SK-N-SH (cell line): ENCODE results near the gene FJX1. TPM values are rescaled to one million over a fixed set of nuclear protein-coding genes. Genes with fewer than 3 reads are reported as not detected.

Experiments
- CTCF ChIA-PET: fragments of 300-600, 350-600 bp; formaldehyde crosslinking; extraction: SDS; loops from one replicate; lab custom pipeline; 2021; lab: Yijun Ruan, JAX
- POLR2A ChIA-PET: fragments of 350-600 bp; sonication (Branson Sonifier 250); formaldehyde crosslinking; extraction: SDS; loops from one replicate; lab custom pipeline; 2020; ENCODE audit warnings: antibody characterized with exemption, inconsistent platforms; lab: Yijun Ruan, JAX
- DNase-seq: peaks from one replicate; pipeline ENCODE4 v3.0.0; 2012
- H2AFZ ChIP-seq: fragments of 200-600 bp; sonication (generic); 2 replicates; pipeline ENCODE4 v1.8.1; 2016; ENCODE audit warnings: antibody characterized with exemption, mild to moderate bottlenecking, low read depth
- H3F3A ChIP-seq: fragments of 200-600 bp; sonication (generic); replicated peaks from 2 replicates; pipeline ENCODE3; 2016; ENCODE audit warnings: antibody characterized with exemption, mild to moderate bottlenecking; ENCODE audit not compliant: insufficient read depth
- H3K27ac ChIP-seq, 2 experiments: fragments of 200-500 bp in 1 of 2; fragments of 200-600 bp in 1 of 2; sonication (Bioruptor generic) in 1 of 2; sonication (generic), shearing (Covaris generic) in 1 of 2; 2 replicates each; pipeline versions ENCODE4 v1.5.1 to v1.6.1; 2014 to 2016; ENCODE audit warnings: low read depth in 2 of 2, inconsistent platforms in 1 of 2, low read length in 1 of 2, mild to moderate bottlenecking in 1 of 2, mixed read lengths in 1 of 2
- H3K27me3 ChIP-seq: fragments of 200-600 bp; sonication (generic), shearing (Covaris generic); 2 replicates; pipeline ENCODE4 v1.6.1; 2016; ENCODE audit warnings: mixed run types; ENCODE audit not compliant: insufficient read depth
- H3K36me3 ChIP-seq, 2 experiments: fragments of 200-500 bp in 1 of 2; fragments of 200-600 bp in 1 of 2; sonication (Bioruptor generic) in 1 of 2; sonication (generic) in 1 of 2; replicated peaks in 1 of 2; 2 replicates each; pipeline versions ENCODE3 to v1.5.1; 2014 to 2016; ENCODE audit warnings: low read length in 1 of 2, mild to moderate bottlenecking in 1 of 2; ENCODE audit not compliant: insufficient read depth in 2 of 2, control insufficient read depth in 1 of 2
- H3K4me1 ChIP-seq, 2 experiments: fragments of 200-500 bp in 1 of 2; fragments of 200-600 bp in 1 of 2; sonication (Bioruptor generic) in 1 of 2; sonication (generic), shearing (Covaris generic) in 1 of 2; 2 replicates each; pipeline versions ENCODE4 v1.5.1 to v1.6.1; 2014 to 2016; ENCODE audit warnings: low read depth in 1 of 2, low read length in 1 of 2, mixed run types in 1 of 2; ENCODE audit not compliant: insufficient read depth in 2 of 2, control insufficient read depth in 1 of 2
- H3K4me2 ChIP-seq: fragments of 200-600 bp; sonication (generic), shearing (Covaris generic); 2 replicates; pipeline ENCODE4 v1.6.1; 2017; ENCODE audit warnings: mixed run types
- H3K4me3 ChIP-seq, 2 experiments: fragments of 200-500 bp in 1 of 2; fragments of 200-600 bp in 1 of 2; sonication (Bioruptor generic) in 1 of 2; sonication (generic), shearing (Covaris generic) in 1 of 2; 2 replicates each; pipeline versions ENCODE4 v1.5.1 to v1.8.1; 2014 to 2016; ENCODE audit warnings: low read depth in 2 of 2, inconsistent platforms in 1 of 2, low read length in 1 of 2, mild to moderate bottlenecking in 1 of 2, mixed read lengths in 1 of 2, moderate library complexity in 1 of 2
- H3K79me2 ChIP-seq: fragments of 200-600 bp; sonication (generic); 2 replicates; pipeline ENCODE4 v1.8.1; 2017; ENCODE audit warnings: mild to moderate bottlenecking; ENCODE audit not compliant: insufficient read depth
- H3K9ac ChIP-seq: fragments of 200-600 bp; sonication (generic); 2 replicates; pipeline ENCODE4 v1.6.1; 2017; ENCODE audit warnings: mixed run types
- H3K9me2 ChIP-seq: fragments of 200-600 bp; sonication (generic); 2 replicates; pipeline ENCODE4 v1.6.1; 2017; ENCODE audit warnings: mixed run types
- H3K9me3 ChIP-seq: fragments of 200-600 bp; sonication (generic); 2 replicates; pipeline ENCODE4 v1.6.1; 2017; ENCODE audit warnings: mixed run types, mild to moderate bottlenecking, moderate library complexity
- H4K20me1 ChIP-seq: fragments of 200-600 bp; sonication (generic); 2 replicates; pipeline ENCODE4 v1.6.1; 2017; ENCODE audit warnings: mild to moderate bottlenecking, mixed run types; ENCODE audit not compliant: insufficient read depth
- ELF1 ChIP-seq: IDR thresholded peaks from 2 replicates; pipeline ENCODE4 v1.4.0; 2012
- EP300 ChIP-seq, 2 experiments: IDR thresholded peaks; 2 replicates each; pipeline versions ENCODE4 v1.4.0 to v1.6.1; 2012; ENCODE audit warnings: borderline replicate concordance in 1 of 2, low read depth in 1 of 2, low read length in 1 of 2
- FOXJ3 ChIP-seq: sonication (generic); formaldehyde crosslinking; IDR thresholded peaks from 2 replicates; pipeline ENCODE4 v1.5.1; 2020; ENCODE audit warnings: mild to moderate bottlenecking, missing genetic modification reagents
- FOXM1 ChIP-seq: IDR thresholded peaks from 2 replicates; pipeline ENCODE4 v1.4.0; 2012; ENCODE audit warnings: low read depth, mild to moderate bottlenecking
- GABPA ChIP-seq: IDR thresholded peaks from 2 replicates; pipeline ENCODE4 v1.4.0; 2012; ENCODE audit warnings: low read depth, mild to moderate bottlenecking
- GATA2 ChIP-seq: sonication (generic); formaldehyde crosslinking; IDR thresholded peaks from 2 replicates; pipeline ENCODE4 v1.5.0; 2020; ENCODE audit warnings: mild to moderate bottlenecking, missing genetic modification reagents
- JUND ChIP-seq: IDR thresholded peaks from 2 replicates; pipeline ENCODE4 v1.4.0; 2012
- MEF2A ChIP-seq: IDR thresholded peaks from 2 replicates; pipeline ENCODE4 v1.4.0; 2012; ENCODE audit warnings: low read depth, borderline replicate concordance
- NRF1 ChIP-seq: IDR thresholded peaks from 2 replicates; pipeline ENCODE4 v1.6.1; 2012; ENCODE audit warnings: low read depth, mild to moderate bottlenecking, low read length
- POLR2AphosphoS5 ChIP-seq: IDR thresholded peaks from 2 replicates; pipeline ENCODE4 v1.6.1; 2012; ENCODE audit warnings: low read depth, low read length
- RCOR1 ChIP-seq: fragments of 150-350 bp; IDR thresholded peaks from 2 replicates; pipeline ENCODE4 v1.6.1; 2017; ENCODE audit warnings: antibody characterized with exemption, low read length
- RXRA ChIP-seq: IDR thresholded peaks from 2 replicates; pipeline ENCODE4 v1.4.0; 2012; ENCODE audit warnings: low read depth, mild to moderate bottlenecking, borderline replicate concordance
- SMC3 ChIP-seq: IDR thresholded peaks from 2 replicates; pipeline ENCODE4 v1.6.1; 2012; ENCODE audit warnings: low read depth, low read length, improper control_type of control experiment
- TCF12 ChIP-seq: IDR thresholded peaks from 2 replicates; pipeline ENCODE4 v1.4.0; 2012
- WGBS: methylation state at CpG from one replicate; pipeline ENCODE4 v1.1.6; 2017; ENCODE audit warnings: low lambda C conversion rate; 5-methylcytosine and 5-hydroxymethylcytosine counted together
- polyA plus RNA-seq, 3 experiments: library from polyadenylated mRNA; depleted of rRNA; stranded (reverse); fragments of >200 nt; gene quantifications; 2 replicates each; pipeline ENCODE4 v1.2.3, GENCODE V29; 2012
- TF ChIP-seq, protein P1 (sequence below): IDR thresholded peaks from 2 replicates; pipeline ENCODE4 v1.4.0; 2012; ENCODE audit warnings: low read depth, borderline replicate concordance
- TF ChIP-seq, protein P2 (sequence below): IDR thresholded peaks from 2 replicates; pipeline ENCODE4 v1.4.0; 2012; ENCODE audit warnings: low read depth
- TF ChIP-seq, protein P3 (sequence below): IDR thresholded peaks from 2 replicates; pipeline ENCODE4; 2012
- TF ChIP-seq, protein P4 (sequence below): fragments of 200-600 bp; sonication (generic); IDR thresholded peaks from 2 replicates; pipeline ENCODE4 v1.6.1; 2017; ENCODE audit warnings: antibody characterized with exemption, mild to moderate bottlenecking, moderate library complexity
- TF ChIP-seq, protein P5 (sequence below): IDR thresholded peaks from 2 replicates; pipeline ENCODE4 v1.6.1; 2012; ENCODE audit warnings: mild to moderate bottlenecking, low read depth, low read length, moderate library complexity
- TF ChIP-seq, protein P6 (sequence below): IDR thresholded peaks from 2 replicates; pipeline ENCODE4 v1.4.0; 2012; ENCODE audit warnings: low read depth, borderline replicate concordance

Gene FJX1
- polyA plus RNA-seq, 1 of the 3 experiments (the other 2 are of a cell fraction) = 34.5 TPM

DNA sequence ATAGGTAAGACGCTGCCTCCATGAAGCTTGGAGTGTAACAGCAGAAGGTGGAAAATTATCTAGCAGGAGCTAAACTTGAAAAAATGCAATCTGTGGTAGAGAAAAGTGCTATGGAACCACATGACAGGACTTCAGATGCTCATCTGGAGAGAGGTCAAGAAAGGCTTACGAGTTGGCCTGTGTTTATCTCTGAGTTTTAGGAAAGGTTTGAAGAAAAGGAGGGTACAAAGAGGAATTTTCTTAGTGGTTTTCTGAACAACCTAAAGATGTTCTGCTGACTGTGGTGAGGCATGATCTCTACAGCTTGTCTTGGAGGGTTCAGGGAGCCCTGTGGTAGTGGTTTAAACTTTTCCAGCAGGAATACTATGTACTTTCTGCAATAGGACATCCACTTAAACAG is 8.2 kb downstream of the FJX1 start:
- Histone ChIP-seq H3F3A (peaks cover 44% of the 10 kb centered on the region), H3K27ac (no peak overlapping the region), H4K20me1 (no peaks in the 10 kb centered on the region), H3K4me3 (no peak overlapping the region), H3K9ac (no peak overlapping the region), H3K27me3 (no peaks in the 10 kb centered on the region), H3K79me2 (peaks cover 13% of the 10 kb centered on the region), H3K9me2 (no peaks in the 10 kb centered on the region), H3K36me3 (peaks cover 2 to 3% of the 10 kb centered on the region in 2 experiments), H2AFZ (no peak overlapping the region), H3K4me1 (peaks cover 4 to 58% of the 10 kb centered on the region in 2 experiments; a peak in 3 of 4 replicates), H3K4me2 (no peak overlapping the region), H3K9me3 (no peaks in the 10 kb centered on the region)
- DNase-seq = no peak
- 98% methylated on average over 2 of the region's 2 CpGs for WGBS
- ChIA-PET CTCF (interaction anchor here (1.2 kb wide), 1 partner anchor 13 kb away, joined by 3 read pairs; no protein-coding TSS in a partner anchor), POLR2A (no interaction called here)
- TF ChIP-seq, protein P1, sequence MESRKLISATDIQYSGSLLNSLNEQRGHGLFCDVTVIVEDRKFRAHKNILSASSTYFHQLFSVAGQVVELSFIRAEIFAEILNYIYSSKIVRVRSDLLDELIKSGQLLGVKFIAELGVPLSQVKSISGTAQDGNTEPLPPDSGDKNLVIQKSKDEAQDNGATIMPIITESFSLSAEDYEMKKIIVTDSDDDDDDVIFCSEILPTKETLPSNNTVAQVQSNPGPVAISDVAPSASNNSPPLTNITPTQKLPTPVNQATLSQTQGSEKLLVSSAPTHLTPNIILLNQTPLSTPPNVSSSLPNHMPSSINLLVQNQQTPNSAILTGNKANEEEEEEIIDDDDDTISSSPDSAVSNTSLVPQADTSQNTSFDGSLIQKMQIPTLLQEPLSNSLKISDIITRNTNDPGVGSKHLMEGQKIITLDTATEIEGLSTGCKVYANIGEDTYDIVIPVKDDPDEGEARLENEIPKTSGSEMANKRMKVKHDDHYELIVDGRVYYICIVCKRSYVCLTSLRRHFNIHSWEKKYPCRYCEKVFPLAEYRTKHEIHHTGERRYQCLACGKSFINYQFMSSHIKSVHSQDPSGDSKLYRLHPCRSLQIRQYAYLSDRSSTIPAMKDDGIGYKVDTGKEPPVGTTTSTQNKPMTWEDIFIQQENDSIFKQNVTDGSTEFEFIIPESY = no peak
- TF ChIP-seq, protein P2, sequence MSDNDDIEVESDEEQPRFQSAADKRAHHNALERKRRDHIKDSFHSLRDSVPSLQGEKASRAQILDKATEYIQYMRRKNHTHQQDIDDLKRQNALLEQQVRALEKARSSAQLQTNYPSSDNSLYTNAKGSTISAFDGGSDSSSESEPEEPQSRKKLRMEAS = no peak
- TF ChIP-seq, protein P3, sequence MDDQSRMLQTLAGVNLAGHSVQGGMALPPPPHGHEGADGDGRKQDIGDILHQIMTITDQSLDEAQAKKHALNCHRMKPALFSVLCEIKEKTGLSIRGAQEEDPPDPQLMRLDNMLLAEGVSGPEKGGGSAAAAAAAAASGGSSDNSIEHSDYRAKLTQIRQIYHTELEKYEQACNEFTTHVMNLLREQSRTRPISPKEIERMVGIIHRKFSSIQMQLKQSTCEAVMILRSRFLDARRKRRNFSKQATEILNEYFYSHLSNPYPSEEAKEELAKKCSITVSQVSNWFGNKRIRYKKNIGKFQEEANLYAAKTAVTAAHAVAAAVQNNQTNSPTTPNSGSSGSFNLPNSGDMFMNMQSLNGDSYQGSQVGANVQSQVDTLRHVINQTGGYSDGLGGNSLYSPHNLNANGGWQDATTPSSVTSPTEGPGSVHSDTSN = no peak
- TF ChIP-seq RXRA (no peak), NRF1 (no peak), MEF2A (no peak), TCF12 (no peak), FOXM1 (no peak), ELF1 (no peak), FOXJ3 (CRISPR knock-in tag) (no peak), EP300 (IDR thresholded peaks at IDR 0.05; ENCODE audit: borderline replicate concordance in 1 of 2, low read depth in 1 of 2, low read length in 1 of 2) (no peak), RCOR1 (no peak), POLR2AphosphoS5 (no peak), SMC3 (no peak), JUND (no peak), GABPA (no peak), GATA2 (CRISPR knock-in tag) (no peak)
- TF ChIP-seq, protein P4, sequence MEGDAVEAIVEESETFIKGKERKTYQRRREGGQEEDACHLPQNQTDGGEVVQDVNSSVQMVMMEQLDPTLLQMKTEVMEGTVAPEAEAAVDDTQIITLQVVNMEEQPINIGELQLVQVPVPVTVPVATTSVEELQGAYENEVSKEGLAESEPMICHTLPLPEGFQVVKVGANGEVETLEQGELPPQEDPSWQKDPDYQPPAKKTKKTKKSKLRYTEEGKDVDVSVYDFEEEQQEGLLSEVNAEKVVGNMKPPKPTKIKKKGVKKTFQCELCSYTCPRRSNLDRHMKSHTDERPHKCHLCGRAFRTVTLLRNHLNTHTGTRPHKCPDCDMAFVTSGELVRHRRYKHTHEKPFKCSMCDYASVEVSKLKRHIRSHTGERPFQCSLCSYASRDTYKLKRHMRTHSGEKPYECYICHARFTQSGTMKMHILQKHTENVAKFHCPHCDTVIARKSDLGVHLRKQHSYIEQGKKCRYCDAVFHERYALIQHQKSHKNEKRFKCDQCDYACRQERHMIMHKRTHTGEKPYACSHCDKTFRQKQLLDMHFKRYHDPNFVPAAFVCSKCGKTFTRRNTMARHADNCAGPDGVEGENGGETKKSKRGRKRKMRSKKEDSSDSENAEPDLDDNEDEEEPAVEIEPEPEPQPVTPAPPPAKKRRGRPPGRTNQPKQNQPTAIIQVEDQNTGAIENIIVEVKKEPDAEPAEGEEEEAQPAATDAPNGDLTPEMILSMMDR = no peak
- TF ChIP-seq, protein P5, sequence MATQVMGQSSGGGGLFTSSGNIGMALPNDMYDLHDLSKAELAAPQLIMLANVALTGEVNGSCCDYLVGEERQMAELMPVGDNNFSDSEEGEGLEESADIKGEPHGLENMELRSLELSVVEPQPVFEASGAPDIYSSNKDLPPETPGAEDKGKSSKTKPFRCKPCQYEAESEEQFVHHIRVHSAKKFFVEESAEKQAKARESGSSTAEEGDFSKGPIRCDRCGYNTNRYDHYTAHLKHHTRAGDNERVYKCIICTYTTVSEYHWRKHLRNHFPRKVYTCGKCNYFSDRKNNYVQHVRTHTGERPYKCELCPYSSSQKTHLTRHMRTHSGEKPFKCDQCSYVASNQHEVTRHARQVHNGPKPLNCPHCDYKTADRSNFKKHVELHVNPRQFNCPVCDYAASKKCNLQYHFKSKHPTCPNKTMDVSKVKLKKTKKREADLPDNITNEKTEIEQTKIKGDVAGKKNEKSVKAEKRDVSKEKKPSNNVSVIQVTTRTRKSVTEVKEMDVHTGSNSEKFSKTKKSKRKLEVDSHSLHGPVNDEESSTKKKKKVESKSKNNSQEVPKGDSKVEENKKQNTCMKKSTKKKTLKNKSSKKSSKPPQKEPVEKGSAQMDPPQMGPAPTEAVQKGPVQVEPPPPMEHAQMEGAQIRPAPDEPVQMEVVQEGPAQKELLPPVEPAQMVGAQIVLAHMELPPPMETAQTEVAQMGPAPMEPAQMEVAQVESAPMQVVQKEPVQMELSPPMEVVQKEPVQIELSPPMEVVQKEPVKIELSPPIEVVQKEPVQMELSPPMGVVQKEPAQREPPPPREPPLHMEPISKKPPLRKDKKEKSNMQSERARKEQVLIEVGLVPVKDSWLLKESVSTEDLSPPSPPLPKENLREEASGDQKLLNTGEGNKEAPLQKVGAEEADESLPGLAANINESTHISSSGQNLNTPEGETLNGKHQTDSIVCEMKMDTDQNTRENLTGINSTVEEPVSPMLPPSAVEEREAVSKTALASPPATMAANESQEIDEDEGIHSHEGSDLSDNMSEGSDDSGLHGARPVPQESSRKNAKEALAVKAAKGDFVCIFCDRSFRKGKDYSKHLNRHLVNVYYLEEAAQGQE = no peak
- TF ChIP-seq, protein P6, sequence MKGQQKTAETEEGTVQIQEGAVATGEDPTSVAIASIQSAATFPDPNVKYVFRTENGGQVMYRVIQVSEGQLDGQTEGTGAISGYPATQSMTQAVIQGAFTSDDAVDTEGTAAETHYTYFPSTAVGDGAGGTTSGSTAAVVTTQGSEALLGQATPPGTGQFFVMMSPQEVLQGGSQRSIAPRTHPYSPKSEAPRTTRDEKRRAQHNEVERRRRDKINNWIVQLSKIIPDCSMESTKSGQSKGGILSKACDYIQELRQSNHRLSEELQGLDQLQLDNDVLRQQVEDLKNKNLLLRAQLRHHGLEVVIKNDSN = no peak
